Liver (tissue), 3 donors: ENCODE data around the gene TRIP13.

ENCODE experiments used
- EGR1 ChIP-seq, 2 donors: IDR thresholded peaks; 2 replicates each; pipeline ENCODE4 v1.6.1; 2016 to 2018; ENCODE audit warnings: antibody characterized with exemption in 2 of 2, low read depth in 2 of 2
- FOXA1 ChIP-seq: IDR thresholded peaks from 2 replicates; pipeline ENCODE4 v1.6.1; 2016; ENCODE audit warnings: antibody characterized with exemption
- GABPA ChIP-seq, 2 donors: IDR thresholded peaks in 1 of 2; conservative IDR thresholded peaks in 1 of 2; 2 replicates each; pipeline ENCODE4 v1.6.1; 2016; ENCODE audit warnings: antibody characterized with exemption in 2 of 2, mild to moderate bottlenecking in 1 of 2, moderate library complexity in 1 of 2
- RAD21 ChIP-seq, 2 donors: IDR thresholded peaks; 2 replicates each; pipeline ENCODE4 v1.6.1; 2016; ENCODE audit warnings: antibody characterized with exemption in 2 of 2, mild to moderate bottlenecking in 2 of 2
- SP1 ChIP-seq: IDR thresholded peaks from 2 replicates; pipeline ENCODE4 v1.6.1; 2018; ENCODE audit warnings: antibody characterized with exemption, mild to moderate bottlenecking
- TAF1 ChIP-seq: conservative IDR thresholded peaks from 2 replicates; pipeline ENCODE4 v1.6.1; 2016; ENCODE audit warnings: antibody characterized with exemption, mild to moderate bottlenecking
- YY1 ChIP-seq: IDR thresholded peaks from 2 replicates; pipeline ENCODE4 v1.6.1; 2016; ENCODE audit warnings: antibody characterized with exemption, mild to moderate bottlenecking
- TF ChIP-seq, protein P1 (sequence below): fragments of 150-350 bp; IDR thresholded peaks from 2 replicates; pipeline ENCODE4 v1.5.1; 2017; ENCODE audit warnings: improper control_type of control experiment, low read depth, low read length; ENCODE audit not compliant: missing input control
- TF ChIP-seq, protein P2 (sequence below): IDR thresholded peaks from 2 replicates; pipeline ENCODE4 v1.6.1; 2016; ENCODE audit warnings: antibody characterized with exemption
- TF ChIP-seq, protein P3 (sequence below): IDR thresholded peaks from 2 replicates; pipeline ENCODE4 v1.6.1; 2016; ENCODE audit warnings: antibody characterized with exemption, mild to moderate bottlenecking
- TF ChIP-seq, protein P4 (sequence below): IDR thresholded peaks from 2 replicates; pipeline ENCODE4 v1.6.1; 2016; ENCODE audit warnings: antibody characterized with exemption
- TF ChIP-seq, protein P5 (sequence below): IDR thresholded peaks from 2 replicates; pipeline ENCODE4 v1.6.1; 2016; ENCODE audit warnings: antibody characterized with exemption
- donor health status: healthy.
- donor health status: healthy.

DNA sequence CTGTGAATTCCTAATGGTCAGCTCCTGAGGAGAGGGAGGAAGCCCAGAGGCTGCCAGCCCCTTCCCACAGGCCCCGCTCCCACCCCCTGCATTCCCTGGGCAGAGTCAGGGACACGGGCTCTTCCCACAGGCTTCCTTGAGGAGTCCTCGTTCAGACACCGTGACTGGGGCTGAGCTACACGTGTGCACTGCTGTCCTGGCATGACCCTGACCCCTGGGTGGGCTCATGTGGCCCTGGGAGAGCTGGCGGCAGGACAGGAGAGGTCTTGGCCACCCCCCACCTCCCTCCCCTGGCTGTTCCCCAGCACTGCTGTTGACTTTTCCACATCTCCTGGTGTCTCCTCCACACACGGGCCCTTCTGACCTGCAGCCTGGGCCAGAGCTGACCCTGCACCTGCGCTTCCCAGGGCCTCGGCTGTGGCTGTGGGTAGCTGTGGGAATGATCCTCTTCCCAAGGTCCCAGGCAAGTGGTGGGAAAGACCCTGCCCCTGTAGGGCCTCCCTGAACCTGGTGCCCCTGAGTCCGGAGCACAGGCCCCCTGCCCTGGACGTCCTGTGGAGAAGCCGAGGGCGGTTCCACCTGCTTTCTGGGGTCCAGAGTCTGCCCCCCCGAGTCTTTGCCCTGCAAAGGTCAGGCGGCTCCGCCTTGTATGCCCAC lies 59.4 kb downstream of the TRIP13 start:
- TF ChIP-seq, protein P1, sequence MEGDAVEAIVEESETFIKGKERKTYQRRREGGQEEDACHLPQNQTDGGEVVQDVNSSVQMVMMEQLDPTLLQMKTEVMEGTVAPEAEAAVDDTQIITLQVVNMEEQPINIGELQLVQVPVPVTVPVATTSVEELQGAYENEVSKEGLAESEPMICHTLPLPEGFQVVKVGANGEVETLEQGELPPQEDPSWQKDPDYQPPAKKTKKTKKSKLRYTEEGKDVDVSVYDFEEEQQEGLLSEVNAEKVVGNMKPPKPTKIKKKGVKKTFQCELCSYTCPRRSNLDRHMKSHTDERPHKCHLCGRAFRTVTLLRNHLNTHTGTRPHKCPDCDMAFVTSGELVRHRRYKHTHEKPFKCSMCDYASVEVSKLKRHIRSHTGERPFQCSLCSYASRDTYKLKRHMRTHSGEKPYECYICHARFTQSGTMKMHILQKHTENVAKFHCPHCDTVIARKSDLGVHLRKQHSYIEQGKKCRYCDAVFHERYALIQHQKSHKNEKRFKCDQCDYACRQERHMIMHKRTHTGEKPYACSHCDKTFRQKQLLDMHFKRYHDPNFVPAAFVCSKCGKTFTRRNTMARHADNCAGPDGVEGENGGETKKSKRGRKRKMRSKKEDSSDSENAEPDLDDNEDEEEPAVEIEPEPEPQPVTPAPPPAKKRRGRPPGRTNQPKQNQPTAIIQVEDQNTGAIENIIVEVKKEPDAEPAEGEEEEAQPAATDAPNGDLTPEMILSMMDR, result no peak
- TF ChIP-seq YY1 (no peak), GABPA (IDR thresholded peaks at IDR 0.05 in 1 of 2, conservative IDR thresholded peaks at IDR 0.05 in 1 of 2) (no peak), FOXA1 (no peak), EGR1 (IDR thresholded peaks at IDR 0.05; ENCODE audit: low read depth in 2 of 2) (no peak), TAF1 (no peak), RAD21 (IDR thresholded peaks at IDR 0.05) (no peak), SP1 (no peak)
- TF ChIP-seq, protein P2, sequence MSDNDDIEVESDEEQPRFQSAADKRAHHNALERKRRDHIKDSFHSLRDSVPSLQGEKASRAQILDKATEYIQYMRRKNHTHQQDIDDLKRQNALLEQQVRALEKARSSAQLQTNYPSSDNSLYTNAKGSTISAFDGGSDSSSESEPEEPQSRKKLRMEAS, result no peak
- TF ChIP-seq, protein P3, sequence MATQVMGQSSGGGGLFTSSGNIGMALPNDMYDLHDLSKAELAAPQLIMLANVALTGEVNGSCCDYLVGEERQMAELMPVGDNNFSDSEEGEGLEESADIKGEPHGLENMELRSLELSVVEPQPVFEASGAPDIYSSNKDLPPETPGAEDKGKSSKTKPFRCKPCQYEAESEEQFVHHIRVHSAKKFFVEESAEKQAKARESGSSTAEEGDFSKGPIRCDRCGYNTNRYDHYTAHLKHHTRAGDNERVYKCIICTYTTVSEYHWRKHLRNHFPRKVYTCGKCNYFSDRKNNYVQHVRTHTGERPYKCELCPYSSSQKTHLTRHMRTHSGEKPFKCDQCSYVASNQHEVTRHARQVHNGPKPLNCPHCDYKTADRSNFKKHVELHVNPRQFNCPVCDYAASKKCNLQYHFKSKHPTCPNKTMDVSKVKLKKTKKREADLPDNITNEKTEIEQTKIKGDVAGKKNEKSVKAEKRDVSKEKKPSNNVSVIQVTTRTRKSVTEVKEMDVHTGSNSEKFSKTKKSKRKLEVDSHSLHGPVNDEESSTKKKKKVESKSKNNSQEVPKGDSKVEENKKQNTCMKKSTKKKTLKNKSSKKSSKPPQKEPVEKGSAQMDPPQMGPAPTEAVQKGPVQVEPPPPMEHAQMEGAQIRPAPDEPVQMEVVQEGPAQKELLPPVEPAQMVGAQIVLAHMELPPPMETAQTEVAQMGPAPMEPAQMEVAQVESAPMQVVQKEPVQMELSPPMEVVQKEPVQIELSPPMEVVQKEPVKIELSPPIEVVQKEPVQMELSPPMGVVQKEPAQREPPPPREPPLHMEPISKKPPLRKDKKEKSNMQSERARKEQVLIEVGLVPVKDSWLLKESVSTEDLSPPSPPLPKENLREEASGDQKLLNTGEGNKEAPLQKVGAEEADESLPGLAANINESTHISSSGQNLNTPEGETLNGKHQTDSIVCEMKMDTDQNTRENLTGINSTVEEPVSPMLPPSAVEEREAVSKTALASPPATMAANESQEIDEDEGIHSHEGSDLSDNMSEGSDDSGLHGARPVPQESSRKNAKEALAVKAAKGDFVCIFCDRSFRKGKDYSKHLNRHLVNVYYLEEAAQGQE, result no peak
- TF ChIP-seq, protein P4, sequence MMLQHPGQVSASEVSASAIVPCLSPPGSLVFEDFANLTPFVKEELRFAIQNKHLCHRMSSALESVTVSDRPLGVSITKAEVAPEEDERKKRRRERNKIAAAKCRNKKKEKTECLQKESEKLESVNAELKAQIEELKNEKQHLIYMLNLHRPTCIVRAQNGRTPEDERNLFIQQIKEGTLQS, result no peak
- TF ChIP-seq, protein P5, sequence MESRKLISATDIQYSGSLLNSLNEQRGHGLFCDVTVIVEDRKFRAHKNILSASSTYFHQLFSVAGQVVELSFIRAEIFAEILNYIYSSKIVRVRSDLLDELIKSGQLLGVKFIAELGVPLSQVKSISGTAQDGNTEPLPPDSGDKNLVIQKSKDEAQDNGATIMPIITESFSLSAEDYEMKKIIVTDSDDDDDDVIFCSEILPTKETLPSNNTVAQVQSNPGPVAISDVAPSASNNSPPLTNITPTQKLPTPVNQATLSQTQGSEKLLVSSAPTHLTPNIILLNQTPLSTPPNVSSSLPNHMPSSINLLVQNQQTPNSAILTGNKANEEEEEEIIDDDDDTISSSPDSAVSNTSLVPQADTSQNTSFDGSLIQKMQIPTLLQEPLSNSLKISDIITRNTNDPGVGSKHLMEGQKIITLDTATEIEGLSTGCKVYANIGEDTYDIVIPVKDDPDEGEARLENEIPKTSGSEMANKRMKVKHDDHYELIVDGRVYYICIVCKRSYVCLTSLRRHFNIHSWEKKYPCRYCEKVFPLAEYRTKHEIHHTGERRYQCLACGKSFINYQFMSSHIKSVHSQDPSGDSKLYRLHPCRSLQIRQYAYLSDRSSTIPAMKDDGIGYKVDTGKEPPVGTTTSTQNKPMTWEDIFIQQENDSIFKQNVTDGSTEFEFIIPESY, result no peak
